Adrenal gland (tissue), 12 donors: ENCODE data around the gene SAT2. TPM values are rescaled to one million over a fixed set of nuclear protein-coding genes. Genes with fewer than 3 reads are reported as not detected.

Experiments
- DNase-seq, 7 donors: peaks; one replicate each; pipeline ENCODE4 v3.0.0-alpha.2; 2019 to 2020
- H3K27ac ChIP-seq, 5 donors: fragments of 200-600 bp; sonication (generic) in 4 of 5; 1 replicate in 3 of 5; 2 replicates in 2 of 5; pipeline versions ENCODE4 v1.5.1 to v1.8.0; 2016 to 2020; ENCODE audit warnings: mild to moderate bottlenecking in 1 of 5
- H3K27me3 ChIP-seq: fragments of 200-600 bp; 2 replicates; pipeline ENCODE4 v1.8.0; 2021
- H3K36me3 ChIP-seq, 2 donors: fragments of 200-600 bp; replicated peaks in 1 of 2; 1 replicate in 1 of 2; 2 replicates in 1 of 2; pipeline versions ENCODE4 v1.5.1 to v1.8.0; 2018 to 2022
- H3K4me1 ChIP-seq, 2 donors: fragments of 200-600 bp; replicated peaks in 1 of 2; 1 replicate in 1 of 2; 2 replicates in 1 of 2; pipeline versions ENCODE4 v1.5.1 to v1.8.0; 2018 to 2021
- H3K4me3 ChIP-seq, 4 donors: fragments of 200-600 bp; sonication (generic) in 3 of 4; one replicate each; pipeline ENCODE4 v1.5.1; 2016 to 2018
- H3K9me3 ChIP-seq, 3 donors: fragments of 200-600 bp; sonication (generic) in 1 of 3; replicated peaks in 1 of 3; 1 replicate in 2 of 3; 2 replicates in 1 of 3; pipeline versions ENCODE4 v1.5.1 to v1.8.0; 2016 to 2021
- POLR2A ChIP-seq, 2 donors: fragments of 450-650 bp; IDR thresholded peaks; one replicate each; pipeline ENCODE4 v1.6.1; 2017; ENCODE audit warnings: antibody characterized with exemption in 2 of 2, mild to moderate bottlenecking in 2 of 2, moderate library complexity in 1 of 2
- WGBS, 4 donors: extraction: QIAGEN DNeasy Blood & Tissue Kit in 2 of 4; methylation state at CpG; one replicate each; pipeline versions ENCODE4 v1.1.5 to v1.1.7; 2013 to 2017; 5-methylcytosine and 5-hydroxymethylcytosine counted together
- intact Hi-C, 2 donors: fragments of 100-400 bp; cut with DNase I; formaldehyde crosslinking; loops; one replicate each; pipeline versions ENCODE4 v1.14.1 to v1.15.0; 2022 to 2023
- polyA plus RNA-seq, 3 donors: library from polyadenylated mRNA; stranded (reverse); fragments of 200-250 nt in 2 of 3; fragments of 350-450 nt in 1 of 3; fragmentation: Illumina TruSeq in 1 of 3; extraction: RNeasy Lipid Tissue Mini Kit (QIAGEN cat#74804) in 1 of 3; gene quantifications; one replicate each; pipeline ENCODE4 v1.2.3, GENCODE V29; 2013 to 2014
- total RNA-seq, 9 donors: library from RNA; depleted of rRNA in 4 of 9; stranded (reverse); fragments of >200 nt in 4 of 9; fragments of 120-200 nt in 1 of 9; fragmentation: NEBNext Ultra II Directional in 1 of 9; extraction: Animal tissue kit (Norgen Biotek cat#: 25700) in 1 of 9; gene quantifications; one replicate each; pipeline versions ENCODE4 v1.1.0 to v1.2.4, GENCODE V29; 2013 to 2023
- TF ChIP-seq, protein P1 (sequence below), 6 experiments: fragments of 450-650 bp in 4 of 6; fragments of 200-600 bp in 2 of 6; sonication (generic) in 1 of 6; IDR thresholded peaks; 1 replicate in 5 of 6; 2 replicates in 1 of 6; pipeline versions ENCODE4 v1.5.1 to v1.8.0; 2016 to 2021; ENCODE audit warnings: antibody characterized with exemption in 6 of 6, mild to moderate bottlenecking in 2 of 6, moderate library complexity in 1 of 6
- donor health status: healthy with polysubstance abuse.
- donor health status: Bipolar disorder and iron deficiency.
- donor health status: DM: yes; HTN: yes; CAD: no.
- donor health status: DM: no; HTN: no; CAD: no.
- donor health status: DM: no; HTN: no; CAD: no.
- donor health status: DM: yes; HTN: yes; CAD: no.

SAT2 gene
- total and polyA plus RNA-seq, 12 donors, result 165 to 700 (median 254) TPM

DNA sequence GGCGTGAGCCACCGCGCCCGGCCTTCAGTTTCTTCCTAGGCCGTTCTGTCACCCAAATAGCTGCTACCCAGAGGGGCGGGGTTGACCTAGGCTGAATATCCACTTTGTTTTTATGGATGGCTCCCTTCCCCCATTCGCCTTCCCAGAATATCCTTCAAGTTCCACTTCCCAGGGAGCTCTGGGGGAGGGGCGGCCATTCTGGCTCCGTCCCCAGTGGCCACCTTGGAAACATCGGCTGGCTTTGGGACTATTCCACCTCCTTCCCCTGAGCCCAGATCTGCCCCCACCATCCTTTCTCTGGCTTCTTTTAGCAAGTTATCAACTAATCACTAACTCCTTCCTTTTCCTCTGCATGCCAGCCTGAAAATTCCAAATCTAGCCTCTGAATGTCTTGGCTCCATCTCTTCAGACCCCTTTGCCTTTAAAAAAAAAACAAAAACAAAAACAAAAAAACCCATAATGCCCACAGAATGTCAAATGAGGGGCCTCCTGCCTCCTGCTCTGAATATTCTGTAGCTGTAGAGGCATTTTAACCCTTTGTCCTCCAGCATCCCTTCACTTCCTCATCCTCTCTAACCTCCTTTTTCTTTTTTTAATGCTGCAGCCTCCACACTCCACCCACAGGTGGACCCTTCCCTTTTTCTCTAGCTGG is 29.5 kb upstream of the SAT2 start:
- peak overlapping the region in 3 of 5 donors; percentile 26 to 37 (median 28) for H3K27ac ChIP-seq
- TF ChIP-seq, protein P1, sequence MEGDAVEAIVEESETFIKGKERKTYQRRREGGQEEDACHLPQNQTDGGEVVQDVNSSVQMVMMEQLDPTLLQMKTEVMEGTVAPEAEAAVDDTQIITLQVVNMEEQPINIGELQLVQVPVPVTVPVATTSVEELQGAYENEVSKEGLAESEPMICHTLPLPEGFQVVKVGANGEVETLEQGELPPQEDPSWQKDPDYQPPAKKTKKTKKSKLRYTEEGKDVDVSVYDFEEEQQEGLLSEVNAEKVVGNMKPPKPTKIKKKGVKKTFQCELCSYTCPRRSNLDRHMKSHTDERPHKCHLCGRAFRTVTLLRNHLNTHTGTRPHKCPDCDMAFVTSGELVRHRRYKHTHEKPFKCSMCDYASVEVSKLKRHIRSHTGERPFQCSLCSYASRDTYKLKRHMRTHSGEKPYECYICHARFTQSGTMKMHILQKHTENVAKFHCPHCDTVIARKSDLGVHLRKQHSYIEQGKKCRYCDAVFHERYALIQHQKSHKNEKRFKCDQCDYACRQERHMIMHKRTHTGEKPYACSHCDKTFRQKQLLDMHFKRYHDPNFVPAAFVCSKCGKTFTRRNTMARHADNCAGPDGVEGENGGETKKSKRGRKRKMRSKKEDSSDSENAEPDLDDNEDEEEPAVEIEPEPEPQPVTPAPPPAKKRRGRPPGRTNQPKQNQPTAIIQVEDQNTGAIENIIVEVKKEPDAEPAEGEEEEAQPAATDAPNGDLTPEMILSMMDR (IDR thresholded peaks at IDR 0.05), result peak in 2 of 6 experiments; percentile 22 to 39
- TF ChIP-seq POLR2A (IDR thresholded peaks at IDR 0.05), result no peak
- peak; percentile 81 to 94 (median 89) for DNase-seq

DNA sequence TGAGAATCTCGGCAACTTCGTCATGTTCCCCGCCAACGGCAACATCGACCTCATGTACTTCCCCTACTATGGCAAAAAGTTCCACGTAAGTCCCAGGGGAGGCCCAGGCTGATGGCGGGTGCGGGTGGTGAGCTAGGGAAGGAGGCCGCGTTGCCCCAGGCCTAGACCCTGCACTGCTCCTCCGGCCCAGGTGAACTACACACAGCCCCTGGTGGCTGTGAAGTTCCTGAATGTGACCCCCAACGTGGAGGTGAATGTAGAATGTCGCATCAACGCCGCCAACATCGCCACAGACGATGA is 27.9 kb upstream of the SAT2 start:
- no peaks in the 10 kb centered on the region for H3K27me3 ChIP-seq
- no peak overlapping the region for H3K4me3 ChIP-seq
- DNase-seq, result no peak
- no peaks in the 10 kb centered on the region for H3K36me3 ChIP-seq
- peaks cover 19 to 25% of the 10 kb centered on the region in 2 donors for H3K4me1 ChIP-seq
- TF ChIP-seq, protein P1 (IDR thresholded peaks at IDR 0.05), result no peak
- no peak for TF ChIP-seq POLR2A (IDR thresholded peaks at IDR 0.05)
- no peak overlapping the region for H3K27ac ChIP-seq
- no peaks in the 10 kb centered on the region for H3K9me3 ChIP-seq
- WGBS, 4 donors, result 92 to 96% (median 94%) methylated on average over 16 to 17 of the region's 17 CpGs
- intact Hi-C loops, result no loop called here

More for the DNA sequence above, 29.5 kb upstream of the SAT2 start:
- no peaks in the 10 kb centered on the region for H3K9me3 ChIP-seq
- no peaks in the 10 kb centered on the region for H3K36me3 ChIP-seq
- intact Hi-C loops, result no loop called here
- WGBS, 4 donors, result 13 to 40% (median 22%) methylated on average over 10 of the region's 10 CpGs
- H3K4me1 ChIP-seq, result peaks cover 7 to 11% of the 10 kb centered on the region in 2 donors
- no peaks in the 10 kb centered on the region for H3K27me3 ChIP-seq
- no peak overlapping the region for H3K4me3 ChIP-seq

DNA sequence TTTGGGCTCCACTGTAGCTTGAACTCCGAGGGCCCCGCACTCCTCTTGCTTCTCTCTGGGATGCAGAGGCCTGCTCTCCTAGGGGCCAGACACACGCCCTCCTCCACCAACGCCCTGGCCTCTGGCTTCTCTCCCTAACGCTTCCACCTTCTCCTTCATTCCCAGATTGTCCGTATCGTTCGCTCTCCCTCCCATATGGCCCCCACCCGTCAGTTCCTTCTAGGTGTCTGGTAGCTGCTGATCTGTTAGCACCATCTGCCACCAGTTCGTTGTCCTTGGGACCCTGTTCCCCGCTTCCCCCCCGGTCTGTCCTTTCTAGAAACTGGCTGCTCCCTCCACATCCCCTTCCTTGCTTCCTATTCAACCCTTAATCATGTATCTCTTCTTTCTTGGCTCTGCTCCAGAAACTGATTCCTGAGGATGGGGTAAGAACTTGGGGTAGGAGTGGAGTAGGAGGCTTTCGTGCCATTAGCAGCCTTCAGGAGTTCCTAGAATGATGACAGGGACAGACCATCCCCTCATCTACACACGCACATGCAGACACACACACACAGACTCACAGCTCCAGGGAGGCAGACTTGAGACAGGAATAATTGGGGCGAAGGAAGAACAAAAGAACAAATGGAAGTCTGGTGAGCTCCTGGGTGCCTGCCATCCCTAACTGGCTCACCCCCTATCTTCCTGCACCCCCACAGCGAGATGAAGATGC is 27.4 kb upstream of the SAT2 start:
- H3K27me3 ChIP-seq, result no peaks in the 10 kb centered on the region
- 80 to 83% (median 83%) methylated on average over 16 of the region's 16 CpGs for WGBS, 4 donors
- no peak for DNase-seq
- no peak overlapping the region for H3K27ac ChIP-seq
- intact Hi-C loops, result no loop called here
- peaks cover 23 to 30% of the 10 kb centered on the region in 2 donors for H3K4me1 ChIP-seq
- H3K9me3 ChIP-seq, result no peaks in the 10 kb centered on the region
- no peak for TF ChIP-seq POLR2A (IDR thresholded peaks at IDR 0.05)
- TF ChIP-seq, protein P1 (IDR thresholded peaks at IDR 0.05), result no peak
- H3K4me3 ChIP-seq, result no peak overlapping the region
- no peaks in the 10 kb centered on the region for H3K36me3 ChIP-seq

DNA sequence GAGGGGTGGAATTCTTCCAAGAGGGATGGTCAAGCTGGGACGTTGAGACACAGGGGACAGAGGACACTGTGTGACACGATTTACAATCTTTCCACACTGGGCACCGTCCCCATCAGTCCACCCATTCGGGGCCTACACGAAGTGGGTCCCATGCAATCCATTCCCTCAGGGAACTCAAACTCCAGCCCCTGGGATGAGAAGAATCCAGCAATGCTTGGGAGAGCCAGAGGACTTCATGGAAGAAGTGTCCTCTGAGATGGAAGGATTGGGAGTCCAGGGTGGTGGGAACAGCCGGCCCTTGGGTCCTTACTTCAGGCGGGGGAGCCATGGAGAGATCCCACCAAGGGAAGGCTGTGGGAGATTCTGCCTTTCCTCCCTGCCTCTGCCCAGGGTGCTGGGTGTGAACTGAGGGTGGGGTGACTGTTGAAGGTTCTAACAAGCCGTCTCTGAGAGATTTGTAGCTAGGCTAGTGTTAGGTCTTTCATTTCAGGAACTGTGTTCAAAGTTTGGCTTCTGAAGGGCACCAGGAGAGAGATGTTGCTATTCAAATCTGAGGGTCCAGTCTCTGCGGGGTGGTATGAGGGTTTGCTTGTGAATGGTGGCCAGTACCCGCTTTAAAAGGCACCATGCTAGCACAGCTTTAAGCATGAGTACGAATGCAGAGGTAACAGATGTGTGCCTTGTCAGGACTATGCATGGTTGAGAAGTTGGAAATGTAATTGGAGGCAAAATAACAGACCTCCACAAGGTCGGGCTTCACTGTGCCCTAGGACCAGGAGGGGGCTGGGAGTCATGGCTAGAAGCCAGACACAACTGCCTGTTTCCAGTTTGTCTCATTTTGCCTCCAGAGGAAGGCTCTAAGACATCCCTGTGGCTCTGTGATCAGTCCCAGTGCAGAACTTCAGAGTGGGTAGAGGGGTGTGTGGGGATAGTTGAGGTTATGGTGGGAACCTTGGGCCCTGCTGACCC is 25.1 kb upstream of the SAT2 start:
- DNase-seq, result no peak
- Histone ChIP-seq H3K4me3 (no peak overlapping the region), H3K9me3 (no peaks in the 10 kb centered on the region), H3K36me3 (no peaks in the 10 kb centered on the region), H3K4me1 (peaks cover 23 to 30% of the 10 kb centered on the region in 2 donors), H3K27me3 (no peaks in the 10 kb centered on the region), H3K27ac (peak overlapping the region in 2 of 5 donors; percentile 56 to 57)
- intact Hi-C loops, result no loop called here
- 64 to 76% (median 66%) methylated on average over 6 to 12 of the region's 12 CpGs for WGBS, 4 donors
- TF ChIP-seq, protein P1 (IDR thresholded peaks at IDR 0.05), result no peak
